CD4-positive, alpha-beta T cell treated with Interleukin-2 at 100 ng/mL for 4 hours (primary cell): ENCODE measurements around the gene SLC25A47.
"Not testable (repeated sequence)": the region's sequence is repeated elsewhere in the genome, so short reads cannot be mapped to it uniquely, and the experiment has no call there.

Source experiments
- DNase-seq: peaks from one replicate; pipeline ENCODE4 v3.0.0-alpha.2; 2020; ENCODE audit warnings: low spot score

Gene SLC25A47

DNA sequence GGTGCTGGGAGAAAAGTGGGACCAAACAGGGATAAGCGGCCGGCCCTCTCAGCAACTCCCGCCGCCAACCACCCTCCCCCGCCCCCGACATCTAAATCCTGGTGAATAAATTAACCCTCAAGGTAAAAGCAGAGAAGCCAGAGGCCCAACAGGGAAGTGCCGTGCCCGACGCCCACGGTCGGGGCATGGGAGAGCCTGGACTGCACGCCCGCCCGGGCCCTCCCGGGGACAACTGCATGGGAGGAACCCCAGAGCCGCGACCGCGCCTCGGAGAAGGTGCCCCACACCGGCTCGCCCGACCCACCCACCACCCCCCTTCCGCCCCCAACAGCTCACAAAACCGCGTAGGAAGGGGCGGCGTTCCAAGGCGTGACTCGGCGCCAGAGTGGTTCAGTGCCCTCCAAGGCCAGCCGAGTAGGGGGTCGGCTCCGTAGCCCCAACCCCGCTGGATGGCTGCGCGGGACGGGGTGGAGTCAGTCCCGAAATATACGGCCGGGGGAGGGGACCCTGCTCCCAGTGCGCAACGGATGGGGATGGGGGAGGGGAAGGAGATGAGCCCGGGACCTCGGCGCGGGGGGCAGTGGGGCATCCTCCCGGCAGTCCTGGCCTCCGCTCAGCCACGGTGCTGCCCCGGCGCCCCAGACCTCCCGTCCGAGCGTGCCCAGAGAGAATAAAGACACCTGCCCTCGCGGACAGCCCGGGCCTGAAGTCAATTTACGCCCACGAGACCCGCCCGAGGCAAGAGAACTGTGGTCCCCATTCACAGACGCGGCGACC, 17.6 kb upstream of the SLC25A47 start:
- peak; percentile 43 for DNase-seq

DNA sequence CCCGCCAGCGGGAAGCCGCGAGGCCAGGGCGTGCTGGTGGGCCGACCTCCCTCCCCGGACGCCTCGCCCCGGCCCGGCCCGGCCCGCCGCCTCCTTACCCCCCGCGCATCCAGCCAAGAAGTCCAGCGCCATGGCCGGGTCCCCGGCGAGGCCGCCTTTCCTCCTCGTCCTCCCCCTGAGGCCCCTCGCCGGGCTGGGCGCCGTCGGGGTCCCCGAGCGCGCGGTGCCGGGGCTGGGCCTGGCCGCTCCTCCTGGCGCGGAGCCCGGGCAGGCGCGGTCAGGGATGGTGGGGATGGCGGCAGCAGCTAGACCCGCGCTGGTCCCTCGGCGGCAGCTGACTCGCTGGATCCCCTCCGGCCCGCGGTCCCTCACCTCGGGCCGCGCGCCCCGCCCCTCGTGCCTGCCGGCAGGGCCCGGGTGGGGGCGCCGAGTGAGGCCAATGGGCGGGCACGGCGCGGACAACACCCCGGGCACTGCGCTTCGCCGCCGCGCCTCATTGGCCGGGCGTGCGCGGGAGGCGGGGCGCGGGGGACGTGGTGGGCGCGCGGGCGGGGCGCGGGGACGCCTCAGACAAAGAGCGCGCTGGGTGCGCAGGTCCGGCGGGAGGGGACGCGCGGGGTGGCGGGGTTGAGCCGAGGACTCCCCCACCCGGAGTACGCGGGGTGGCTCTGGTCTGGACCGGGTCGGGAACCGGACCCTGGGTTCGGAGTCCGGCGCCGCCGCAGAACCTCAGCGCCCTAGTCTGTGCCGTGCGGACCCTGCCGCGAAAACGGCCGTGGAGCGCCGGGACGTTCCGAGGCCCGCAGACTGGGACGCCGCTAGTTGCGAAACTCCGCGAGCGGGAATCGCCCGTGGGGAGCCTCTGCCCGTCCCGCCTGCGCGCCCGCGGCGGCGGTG, 16.8 kb upstream of the SLC25A47 start, which contains the start of gene SLC25A29:
SLC25A29 (minus strand) TSS at position 344 of the 897 bp plus-strand sequence; CDS start at position 132, 212 bp downstream.
- peak; percentile 74 for DNase-seq

DNA sequence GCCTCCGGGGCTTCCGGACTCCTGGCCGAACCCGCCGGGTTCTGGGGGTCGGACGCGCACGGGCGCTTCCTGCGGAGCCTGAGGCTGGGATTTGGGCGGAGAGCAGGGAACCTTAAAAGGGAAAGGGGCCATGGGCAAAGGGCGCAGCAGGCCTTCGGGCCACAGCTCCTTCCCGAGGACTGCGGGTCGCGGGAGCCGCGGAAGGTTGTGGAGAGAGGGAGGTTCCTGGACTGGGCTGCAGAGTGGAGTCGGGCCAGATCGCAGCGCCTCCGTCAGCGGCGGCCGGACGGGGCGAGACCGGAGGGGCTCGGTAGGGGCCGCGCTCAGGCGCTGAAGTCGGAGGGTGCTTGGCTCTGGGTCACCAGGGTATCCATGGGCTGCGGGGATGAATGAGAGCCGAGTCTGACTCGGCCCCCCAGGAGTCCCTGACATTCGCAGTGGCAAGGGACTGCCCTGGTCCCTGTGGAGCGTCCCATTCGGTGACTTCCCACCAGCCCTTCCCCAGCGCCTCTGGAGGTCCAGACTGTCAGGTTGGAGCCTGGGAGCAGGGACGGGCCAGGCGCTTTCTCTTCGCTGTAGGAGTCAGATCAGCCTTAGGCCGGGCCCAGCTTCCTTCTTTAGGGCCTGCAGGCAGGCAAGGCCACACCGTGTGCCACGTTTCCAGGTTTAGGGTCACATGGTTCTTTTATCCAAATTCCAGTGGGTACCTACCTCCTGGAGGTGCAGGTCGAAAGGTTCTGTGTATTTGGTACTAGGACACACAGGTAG, 16.0 kb upstream of the SLC25A47 start:
- no peak for DNase-seq

DNA sequence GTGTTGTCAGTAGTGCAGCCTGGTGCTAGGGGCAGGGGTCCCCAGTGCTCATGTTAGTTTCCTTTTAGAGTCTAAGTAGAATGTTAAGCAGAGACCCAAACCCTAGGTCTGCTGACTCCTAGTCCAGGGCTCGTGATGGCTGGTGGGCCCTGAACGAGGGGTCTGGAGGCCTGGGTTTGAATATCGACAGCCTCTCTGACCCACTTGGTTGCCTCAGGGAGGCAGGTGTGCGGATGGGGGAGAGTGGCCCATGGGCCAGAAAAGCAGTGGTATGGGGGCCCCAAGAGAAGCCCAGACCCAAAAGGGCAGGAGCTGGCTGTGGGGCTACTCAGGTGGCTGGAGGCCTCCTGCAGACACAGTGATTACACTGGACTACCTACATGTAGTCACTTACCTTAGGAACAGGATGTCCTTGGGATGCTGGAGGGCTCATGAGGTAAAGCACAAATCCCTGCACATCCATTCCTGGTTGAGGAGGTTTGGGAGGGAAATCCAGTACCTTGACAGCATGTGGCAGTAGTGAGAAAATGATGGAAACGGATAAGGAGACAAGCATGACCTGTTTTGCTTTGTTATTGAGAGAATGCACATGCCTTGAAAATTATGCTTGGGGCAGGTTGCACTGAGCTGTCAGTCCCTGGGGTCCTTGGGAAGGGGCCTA, 15.2 kb upstream of the SLC25A47 start:
- DNase-seq: no peak

DNA sequence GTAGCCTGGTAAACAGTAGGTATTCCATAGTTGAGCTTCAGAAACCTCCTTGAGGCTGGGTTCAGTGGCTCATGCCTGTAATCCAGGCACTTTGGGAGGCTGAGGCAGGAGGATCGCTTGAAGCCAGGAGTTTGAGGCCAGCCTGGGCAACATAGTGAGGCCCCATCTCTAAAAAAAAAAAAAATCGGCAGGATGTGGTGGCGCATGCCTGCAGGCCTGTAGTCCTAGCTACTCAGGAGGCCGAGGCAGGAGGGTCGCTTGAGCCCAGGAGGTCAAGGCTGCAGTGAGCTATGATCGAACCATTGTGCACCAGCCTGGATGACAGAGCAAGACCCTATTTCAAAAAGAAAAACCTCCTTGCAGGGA, 14.7 kb upstream of the SLC25A47 start:
- not testable (repeated sequence) for DNase-seq

DNA sequence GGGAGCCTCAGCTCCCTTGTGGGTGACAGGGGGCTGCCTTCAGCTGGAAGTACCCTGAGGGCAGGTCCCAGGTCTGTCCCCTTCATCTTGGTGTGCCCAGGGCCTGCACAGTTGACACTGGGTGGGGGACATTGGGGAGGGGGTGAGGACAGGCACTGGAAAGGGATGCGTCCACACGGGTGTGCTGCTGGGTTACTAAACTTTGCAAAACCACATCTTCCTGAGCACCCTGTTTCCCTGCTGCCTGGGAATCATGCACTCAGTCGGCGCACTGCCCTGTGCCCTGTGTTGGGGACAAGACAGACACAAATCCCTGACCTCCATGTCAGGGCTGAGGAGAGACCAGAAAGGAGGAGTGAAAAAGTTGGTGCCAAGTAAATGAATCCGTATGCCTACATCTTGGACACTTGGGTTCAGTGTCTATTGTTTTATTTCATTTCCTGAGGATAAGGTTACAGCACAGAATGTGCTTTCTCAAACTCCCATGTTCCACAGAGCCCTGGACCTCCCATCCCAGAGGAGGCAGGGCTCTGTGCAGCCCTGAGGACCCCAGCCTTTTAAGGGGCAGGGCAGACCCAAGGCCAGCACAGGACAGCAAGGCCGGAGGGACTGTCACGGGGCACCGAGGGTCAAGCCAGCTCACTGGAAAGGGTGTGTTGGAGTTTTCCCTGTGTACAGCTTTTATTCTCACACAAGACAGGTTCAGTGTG, 14.0 kb upstream of the SLC25A47 start:
- DNase-seq: no peak

DNA sequence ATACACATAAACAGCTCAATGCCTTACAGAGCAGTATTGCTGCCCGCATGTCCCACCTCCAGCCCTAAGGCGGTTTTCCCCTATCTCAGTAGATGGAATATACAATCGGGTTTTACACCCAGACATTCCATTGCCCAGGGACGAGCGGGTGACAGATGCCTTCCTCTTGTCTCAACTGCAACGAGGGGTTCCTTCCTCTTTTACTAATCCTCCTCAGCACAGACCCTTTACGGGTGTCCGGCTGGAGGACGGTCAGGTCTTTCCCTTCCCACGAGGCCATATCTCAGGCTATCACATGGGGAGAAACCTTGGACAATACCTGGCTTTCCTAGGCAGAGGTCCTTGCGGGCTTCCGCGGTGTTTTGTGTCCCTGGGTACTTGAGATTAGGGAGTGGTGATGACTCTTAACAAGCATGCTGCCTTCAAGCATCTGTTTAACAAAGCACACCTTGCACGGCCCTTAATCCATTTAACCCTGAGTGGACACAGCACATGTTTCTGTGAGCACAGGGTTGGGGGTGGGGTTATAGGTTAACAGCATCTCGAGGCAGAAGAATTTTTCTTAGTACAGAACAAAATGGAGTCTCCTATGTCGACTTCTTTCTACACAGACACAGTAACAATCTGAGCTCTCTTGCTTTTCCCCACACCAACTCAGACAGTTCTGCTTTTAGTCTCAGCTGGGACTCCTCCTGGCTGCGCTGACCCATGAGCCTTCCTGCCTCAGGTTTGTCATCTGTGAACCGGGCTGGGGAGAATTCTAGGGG, 10.8 kb upstream of the SLC25A47 start:
- not testable (repeated sequence) for DNase-seq

DNA sequence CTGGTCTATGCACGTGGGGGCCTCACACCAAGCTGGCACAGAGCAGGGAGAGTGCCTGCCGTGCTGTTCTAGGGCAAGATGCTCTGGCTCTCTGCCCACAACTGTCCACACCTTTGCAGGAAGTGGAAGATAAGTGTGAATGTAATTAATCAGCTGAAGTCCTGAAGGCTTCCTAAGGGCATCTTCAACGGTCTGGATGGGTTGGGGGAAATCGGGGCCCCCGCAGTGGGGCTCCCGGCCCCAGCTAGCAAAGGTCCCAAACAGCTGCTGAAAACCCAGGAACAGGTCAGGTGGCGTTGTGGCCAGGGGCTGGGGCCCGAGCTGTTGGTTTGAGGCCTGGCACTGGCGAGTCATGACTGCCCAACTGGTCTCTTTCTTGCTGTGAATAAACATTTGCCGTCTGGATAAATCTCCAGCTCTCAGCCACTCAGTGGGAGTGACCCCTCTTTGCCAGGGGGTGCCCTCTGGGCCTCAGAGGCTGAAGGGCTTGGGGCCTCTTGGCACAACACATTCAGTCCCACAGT, 10.2 kb upstream of the SLC25A47 start:
- DNase-seq: no peak

DNA sequence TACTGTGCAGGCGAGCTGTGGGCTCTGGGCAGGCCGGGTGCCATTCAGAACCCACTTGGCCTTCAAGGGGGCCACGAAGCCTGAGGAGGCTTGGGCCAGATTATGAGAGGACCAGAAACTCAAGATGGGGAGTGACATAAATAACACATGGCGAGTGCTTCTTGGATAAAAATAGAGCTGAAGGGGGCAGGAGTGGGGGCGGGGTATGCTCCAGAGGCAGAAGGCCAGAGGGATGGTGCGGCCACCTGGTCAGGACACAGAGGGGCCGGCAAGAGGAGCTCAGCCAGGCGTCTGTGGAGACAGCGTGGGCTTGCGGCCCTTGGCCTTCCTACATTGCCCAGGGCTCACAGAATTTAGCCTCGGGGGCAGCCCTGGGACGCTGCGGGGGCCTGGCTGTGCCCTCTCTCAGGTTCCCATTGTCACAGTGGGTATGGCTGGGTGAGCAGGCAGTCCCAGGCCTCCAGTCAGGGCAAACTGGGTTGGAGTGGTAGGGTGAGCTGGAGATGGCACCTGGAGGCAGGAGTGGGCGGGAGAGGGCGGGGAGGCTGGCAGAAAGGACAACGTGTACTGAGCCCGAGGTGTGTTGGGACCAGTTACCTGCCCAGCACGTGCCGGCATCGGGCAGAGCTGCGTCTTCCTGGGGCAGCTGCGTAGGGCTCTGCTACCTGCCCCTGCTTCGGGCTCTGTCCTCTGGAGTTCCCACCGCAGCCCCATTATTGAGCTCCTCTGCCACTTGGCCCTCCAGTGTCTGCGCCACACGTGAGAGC, 9.5 kb upstream of the SLC25A47 start:
- no peak for DNase-seq

DNA sequence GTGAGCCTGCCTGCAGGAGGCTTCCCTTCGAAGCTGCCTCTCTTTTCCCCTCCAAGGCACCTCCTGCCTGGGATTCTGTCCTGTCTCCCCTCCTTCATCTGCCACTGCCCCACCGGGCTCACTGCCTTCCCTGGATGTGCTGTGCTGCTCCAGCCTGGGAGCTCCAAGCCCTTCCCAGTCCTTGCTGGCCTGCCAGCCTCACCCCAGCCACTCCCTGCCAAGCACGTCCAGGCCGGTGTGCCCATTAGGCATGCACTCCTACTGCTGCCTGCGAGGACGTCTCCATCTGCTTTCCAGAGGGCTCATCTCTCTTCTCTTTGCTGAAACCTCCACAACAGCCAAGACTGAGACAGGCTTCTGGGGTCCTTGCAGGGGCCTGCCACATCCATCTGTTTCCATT, 8.4 kb upstream of the SLC25A47 start:
- DNase-seq: no peak

DNA sequence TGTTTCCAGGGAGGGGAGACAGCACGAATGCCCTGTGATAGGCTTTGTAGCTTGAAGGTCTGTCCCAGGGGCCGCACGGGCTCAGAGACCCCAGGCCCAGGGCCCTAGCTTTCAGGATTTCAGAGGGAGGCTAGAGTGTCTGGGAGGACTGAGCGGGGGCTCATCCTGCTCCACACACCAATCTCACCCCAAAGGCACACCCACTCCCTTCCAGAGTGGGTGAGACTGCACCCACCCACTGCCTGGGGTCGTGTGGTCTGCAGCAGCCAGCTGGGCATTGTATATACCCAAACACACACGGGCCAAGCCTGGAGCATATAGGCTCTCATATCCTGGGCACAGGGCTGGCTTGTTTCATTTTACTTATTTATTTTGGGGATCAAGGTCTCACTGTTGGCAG, 5.8 kb upstream of the SLC25A47 start:
- DNase-seq: no peak

DNA sequence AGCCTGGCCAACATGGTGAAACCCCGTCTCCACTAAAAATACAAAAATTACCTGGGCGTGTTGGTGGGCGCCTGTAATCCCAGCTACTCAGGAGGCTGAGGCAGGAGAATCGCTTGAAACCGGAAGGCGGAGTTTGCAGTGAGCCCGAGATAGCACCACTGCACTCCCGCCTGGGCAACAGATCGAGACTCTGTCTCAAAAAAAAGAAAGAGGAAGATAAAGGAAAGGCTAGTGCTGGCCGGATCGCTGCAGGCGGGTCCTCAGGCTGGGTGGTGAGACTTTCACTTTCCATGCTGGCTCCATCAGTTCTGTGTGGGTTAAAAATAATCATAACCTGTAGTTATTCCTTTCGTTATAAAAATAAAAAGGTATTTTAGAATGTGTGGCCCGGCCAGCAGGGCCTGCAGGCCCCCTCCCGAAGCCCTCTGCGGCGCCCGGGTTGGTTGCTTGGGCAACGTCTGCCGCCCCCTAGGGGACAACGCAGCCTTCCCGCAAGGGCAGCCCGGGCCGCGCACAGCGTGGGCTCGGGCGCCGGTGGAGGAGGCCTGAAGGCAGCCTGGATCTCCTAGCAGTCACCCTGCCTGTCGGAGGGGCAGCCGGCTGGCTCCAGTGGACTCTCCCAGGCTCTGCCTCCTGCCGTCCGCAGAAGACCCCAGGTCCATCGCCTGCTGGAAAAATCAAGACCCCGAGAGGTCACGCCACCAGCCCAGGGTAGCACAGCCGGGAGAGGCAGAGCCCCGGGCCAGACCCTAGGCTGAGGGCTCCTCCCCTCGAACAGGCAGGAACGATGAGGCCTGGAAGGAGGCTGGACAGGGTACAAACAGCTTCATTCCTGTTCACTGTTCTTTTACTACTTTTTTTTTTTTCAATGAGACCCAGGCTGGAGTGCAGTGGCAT, 5.0 kb upstream of the SLC25A47 start:
- peak; percentile 70 for DNase-seq

DNA sequence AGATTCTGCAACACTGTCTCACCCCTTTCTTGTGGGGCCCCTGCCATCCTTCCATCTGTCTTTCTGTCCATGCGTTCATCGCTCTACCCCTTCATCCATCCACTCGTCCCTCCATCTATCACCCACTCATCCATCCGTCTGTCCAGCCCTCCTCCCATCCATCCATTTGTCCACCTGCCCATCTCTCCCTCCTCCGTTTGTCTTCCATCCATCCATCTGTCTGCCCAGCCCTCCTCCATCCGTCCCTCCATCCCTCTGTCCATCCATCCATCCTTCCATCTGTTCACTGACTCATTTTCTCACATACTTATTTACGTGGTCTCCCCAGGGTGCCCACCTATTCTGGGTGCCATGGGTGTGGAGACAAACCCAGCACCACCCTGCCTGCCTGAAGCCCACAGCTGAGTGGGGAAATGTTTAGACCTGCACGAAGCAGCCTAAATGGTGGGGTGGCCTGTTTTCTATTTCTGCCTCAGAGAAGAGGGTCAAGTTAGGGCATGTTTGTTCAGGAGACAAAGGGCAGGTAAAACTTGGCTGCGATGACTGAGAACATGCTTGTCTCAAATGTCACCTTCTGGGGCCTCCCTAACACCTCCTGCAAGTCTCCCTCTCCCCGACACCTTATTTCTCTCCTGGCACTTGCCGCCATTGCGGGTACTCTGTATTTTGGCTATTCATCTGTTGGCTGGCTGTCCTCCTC, 2.8 kb upstream of the SLC25A47 start:
- no peak for DNase-seq

DNA sequence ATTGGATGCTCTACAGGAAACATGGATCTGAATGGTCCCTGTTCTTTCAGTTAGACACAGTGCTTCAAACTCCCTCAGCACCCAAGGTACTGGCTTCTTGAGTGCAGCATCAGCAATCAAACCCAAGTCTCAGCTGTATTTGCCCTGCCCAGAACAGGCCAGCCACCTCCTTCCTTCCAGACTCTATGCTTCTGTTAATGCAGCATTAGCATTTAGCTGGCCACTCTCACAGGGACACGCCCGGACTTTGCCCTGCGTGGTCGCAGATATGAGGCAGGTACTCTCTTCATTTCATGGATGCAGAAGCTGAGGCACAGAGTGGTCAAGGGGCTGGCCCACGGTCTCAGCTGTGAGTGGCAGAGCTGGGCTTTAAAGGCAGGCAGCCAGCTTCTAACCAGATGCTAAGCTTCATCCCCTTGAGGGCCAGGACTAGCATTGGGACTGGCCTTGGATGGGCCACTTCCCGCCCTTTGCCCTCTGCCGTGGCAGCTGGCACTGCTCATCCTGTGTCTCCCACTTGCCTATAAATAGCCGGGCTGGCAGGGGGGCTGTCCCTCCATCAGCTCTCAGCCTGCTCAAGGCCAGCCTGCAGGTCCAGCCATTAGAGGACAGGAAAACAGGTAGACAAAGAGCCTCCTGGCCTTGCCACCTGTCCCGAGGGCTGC, 1.5 kb upstream of the SLC25A47 start:
- no peak for DNase-seq

DNA sequence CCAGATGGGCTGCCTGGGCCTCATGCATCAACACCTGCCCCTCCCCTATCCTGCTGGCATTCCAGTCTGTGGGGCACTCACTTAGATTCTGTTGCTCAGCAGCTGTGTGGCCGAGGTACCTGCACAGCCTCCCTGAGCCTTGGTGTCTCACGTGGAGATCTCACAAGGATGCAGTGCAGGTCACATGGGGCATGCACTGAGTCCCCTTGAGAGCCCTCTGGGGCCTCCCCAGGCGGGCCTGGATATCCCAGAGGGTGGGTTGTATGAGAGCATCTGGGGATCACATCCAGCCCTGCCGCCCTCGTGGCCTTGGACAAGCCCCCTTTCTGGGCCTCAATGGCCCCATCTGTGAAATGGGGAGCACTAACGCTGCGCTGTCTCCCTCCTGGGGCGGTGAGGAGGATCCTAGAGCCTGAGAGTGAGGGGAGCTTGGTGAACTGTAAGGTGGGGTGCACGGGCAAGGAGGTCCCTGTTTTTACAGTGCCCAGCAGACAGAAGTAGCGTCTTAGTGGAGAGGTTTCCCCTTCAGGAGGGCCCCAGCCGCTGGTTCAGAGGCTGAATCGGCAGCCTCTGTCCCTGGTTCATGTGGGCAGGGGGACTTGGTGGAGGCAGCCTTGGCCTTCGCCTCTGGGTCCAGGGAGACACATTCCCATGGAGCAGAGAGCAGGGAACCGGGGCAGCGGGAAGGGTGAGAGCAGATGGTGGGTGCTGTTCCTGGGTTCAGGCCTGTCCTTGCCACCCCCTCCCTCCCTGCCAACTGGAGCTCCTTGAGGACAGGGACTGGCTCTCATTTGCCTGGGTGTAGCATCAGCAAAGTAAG, 791 bp upstream of the SLC25A47 start:
- DNase-seq: no peak

DNA sequence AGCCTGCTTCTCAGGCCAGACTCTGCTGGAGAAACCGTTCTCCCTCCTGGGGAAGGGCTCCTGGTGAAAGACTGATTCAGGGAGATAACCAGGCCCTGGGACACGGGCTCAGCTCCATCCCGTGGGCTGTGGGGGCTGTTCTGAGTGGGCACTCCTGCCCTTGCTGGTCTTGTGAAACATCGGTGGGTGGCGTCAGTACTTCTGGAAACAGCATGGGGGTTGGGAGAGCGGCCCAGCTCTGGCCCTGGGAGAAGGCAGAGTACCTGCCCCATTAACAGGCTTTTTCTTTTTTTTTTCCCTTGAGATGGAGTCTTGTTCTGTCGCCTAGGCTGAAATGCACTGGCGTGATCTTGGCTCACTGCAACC, 786 bp downstream of the SLC25A47 start:
- no peak for DNase-seq
